ENCODE results near the gene FBXO10.

GRCh38 chr9:37620396-37620795 lies 44.2 kb upstream of the FBXO10 start:
- TF ChIP-seq CTCF (IDR thresholded peaks at IDR 0.05), result no peak
- no peak for TF ChIP-seq POLR2A (IDR thresholded peaks at IDR 0.05)

All from testis (tissue), 2 donors.